Common myeloid progenitor, CD34-positive (primary cell): ENCODE results near the gene ANKRD44.

Experiments used
- CTCF ChIA-PET: fragments of 350-600 bp; sonication (Branson Sonifier 250); formaldehyde crosslinking; loops from one replicate; lab custom pipeline; 2021; ENCODE audit warnings: antibody characterized with exemption; lab: Charles Lee
- POLR2A ChIA-PET: fragments of 350-600 bp; sonication (Branson Sonifier 250); formaldehyde crosslinking; loops from one replicate; lab custom pipeline; 2021; ENCODE audit warnings: antibody characterized with exemption; lab: Charles Lee
- DNase-seq, 3 donors: peaks; one replicate each; pipeline versions ENCODE4 v3.0.0 to v3.0.0-alpha.2; 2013
- H3K27ac ChIP-seq, 2 experiments: 1 replicate in 1 of 2; 2 replicates in 1 of 2; pipeline ENCODE4 v1.7.0; 2013; ENCODE audit warnings: inconsistent platforms in 2 of 2, low read length in 2 of 2, mild to moderate bottlenecking in 2 of 2, low read depth in 1 of 2, moderate library complexity in 1 of 2; ENCODE audit not compliant: severe bottlenecking in 2 of 2, insufficient read depth in 1 of 2, poor library complexity in 1 of 2
- H3K27me3 ChIP-seq, 5 experiments: replicated peaks in 2 of 5; 1 replicate in 3 of 5; 2 replicates in 2 of 5; pipeline versions ENCODE4 v1.6.1 to v1.7.0; 2013; ENCODE audit warnings: low read length in 4 of 5, mild to moderate bottlenecking in 2 of 5, moderate library complexity in 2 of 5, inconsistent platforms in 1 of 5; ENCODE audit not compliant: insufficient read depth in 5 of 5, control insufficient read depth in 4 of 5
- H3K36me3 ChIP-seq, 4 experiments: 1 replicate in 2 of 4; 2 replicates in 2 of 4; pipeline versions ENCODE4 v1.6.1 to v1.7.0; 2013; ENCODE audit warnings: low read length in 3 of 4, control low read depth in 1 of 4, mild to moderate bottlenecking in 1 of 4; ENCODE audit not compliant: control insufficient read depth in 4 of 4, insufficient read depth in 4 of 4
- H3K4me1 ChIP-seq, 4 experiments: 1 replicate in 3 of 4; 2 replicates in 1 of 4; pipeline versions ENCODE4 v1.6.1 to v1.7.1; 2013; ENCODE audit warnings: low read length in 3 of 4, mild to moderate bottlenecking in 3 of 4, control low read depth in 1 of 4, inconsistent platforms in 1 of 4, moderate library complexity in 1 of 4; ENCODE audit not compliant: control insufficient read depth in 4 of 4, insufficient read depth in 4 of 4; ENCODE audit errors: control extremely low read depth in 1 of 4
- H3K4me3 ChIP-seq, 7 experiments: 1 replicate in 4 of 7; 2 replicates in 3 of 7; pipeline versions ENCODE4 v1.5.1 to v1.7.0; 2013; ENCODE audit warnings: mild to moderate bottlenecking in 7 of 7, low read length in 6 of 7, moderate library complexity in 6 of 7, inconsistent platforms in 2 of 7, low read depth in 2 of 7, control low read depth in 1 of 7; ENCODE audit not compliant: insufficient read depth in 4 of 7, control insufficient read depth in 1 of 7; ENCODE audit errors: extremely low read depth in 1 of 7
- H3K9me3 ChIP-seq, 5 experiments: 1 replicate in 4 of 5; 2 replicates in 1 of 5; pipeline versions ENCODE4 v1.6.1 to v1.7.1; 2013; ENCODE audit warnings: low read length in 4 of 5, mild to moderate bottlenecking in 2 of 5, inconsistent platforms in 1 of 5, low read depth in 1 of 5, moderate library complexity in 1 of 5; ENCODE audit not compliant: control insufficient read depth in 4 of 5, insufficient read depth in 2 of 5; ENCODE audit errors: control extremely low read depth in 1 of 5
- WGBS: methylation state at CpG from one replicate; pipeline ENCODE4 v1.1.5; 2013; ENCODE audit not compliant: insufficient coverage; 5-methylcytosine and 5-hydroxymethylcytosine counted together

Gene ANKRD44

GRCh38 chr2:197210430-197210829, 100.2 kb downstream of the ANKRD44 start:
- Histone ChIP-seq H3K27ac (peak overlapping the region in 1 of 2 experiments; percentile 62), H3K4me3 (no peak overlapping the region), H3K27me3 (no peaks in the 10 kb centered on the region), H3K9me3 (no peaks in the 10 kb centered on the region), H3K36me3 (no peaks in the 10 kb centered on the region), H3K4me1 (peaks cover 45 to 88% (median 71%) of the 10 kb centered on the region in 4 experiments)
- 63% methylated on average over 2 of the region's 3 CpGs for WGBS
- peak in 1 of 3 donors; percentile 26 for DNase-seq
- ChIA-PET CTCF (interaction anchor here (1.0 to 1.5 kb wide), 2 partner anchors 16 to 27 kb away, joined by 3 read pairs; no protein-coding TSS in a partner anchor), POLR2A (no interaction called here)

DNA sequence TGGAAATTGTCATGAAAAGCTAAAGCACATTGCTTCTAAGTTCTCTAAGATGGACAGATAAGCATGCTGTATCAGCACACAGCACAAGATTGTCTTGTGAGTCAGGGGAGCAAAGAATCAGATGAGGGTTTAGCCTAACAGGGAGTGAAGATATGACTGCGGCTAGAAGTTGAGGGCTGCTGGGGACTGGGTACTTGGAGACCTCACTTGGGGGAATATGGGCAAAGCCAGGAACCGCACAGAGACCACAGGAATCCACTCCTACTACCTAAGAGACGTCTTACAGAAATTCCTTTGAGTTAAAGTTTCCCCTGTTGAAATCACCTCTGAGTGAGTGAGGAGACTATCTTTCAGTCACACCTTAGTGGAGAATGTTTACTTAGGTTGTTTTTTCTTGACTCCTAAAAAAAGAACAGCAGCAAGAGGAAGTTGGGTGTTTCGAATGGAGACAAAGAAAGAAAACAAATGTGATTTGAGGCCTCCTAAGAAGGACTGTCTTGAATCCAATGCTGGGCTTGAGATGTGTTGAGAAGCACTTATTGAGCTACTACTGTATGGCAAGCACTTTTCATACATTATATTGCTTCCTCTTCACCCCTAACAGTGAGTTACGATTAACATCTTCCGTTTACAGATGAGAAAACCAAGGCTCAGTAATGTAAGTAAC, 100.7 kb downstream of the ANKRD44 start:
- CTCF ChIA-PET = interaction anchor here (1.0 to 1.5 kb wide), 3 partner anchors 10 to 27 kb away, joined by 3 to 5 read pairs (median 3); no protein-coding TSS in a partner anchor
- POLR2A ChIA-PET = interaction anchor here (1.1 kb wide), 1 partner anchor 11 kb away, joined by 3 read pairs; no protein-coding TSS in a partner anchor
- peaks cover 45 to 82% (median 70%) of the 10 kb centered on the region in 4 experiments for H3K4me1 ChIP-seq
- H3K36me3 ChIP-seq = no peaks in the 10 kb centered on the region
- H3K4me3 ChIP-seq = no peak overlapping the region
- H3K9me3 ChIP-seq = no peaks in the 10 kb centered on the region
- peak overlapping the region in 1 of 2 experiments; percentile 62 for H3K27ac ChIP-seq
- DNase-seq = peak; percentile 42 to 81 (median 72)
- 0% methylated on average over 1 of the region's 6 CpGs for WGBS
- no peaks in the 10 kb centered on the region for H3K27me3 ChIP-seq

DNA sequence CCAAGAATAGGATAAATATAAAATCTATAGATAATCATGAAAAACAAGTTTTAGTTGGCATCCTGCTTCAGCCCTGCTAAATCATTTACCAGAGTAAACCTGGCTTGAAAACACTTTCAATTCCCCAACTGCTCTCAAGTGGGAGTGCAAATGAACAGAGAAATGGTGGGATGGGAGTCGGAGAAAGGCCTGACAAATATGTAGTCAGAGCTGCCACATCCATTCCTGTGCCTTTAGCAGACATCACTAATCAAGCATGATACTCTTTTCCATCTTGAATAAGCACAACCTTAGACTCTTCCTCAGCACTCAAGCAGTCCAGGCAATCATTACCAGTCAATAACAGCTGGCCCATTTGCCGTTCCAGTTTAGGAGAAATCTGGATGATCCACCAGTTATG, 101.3 kb downstream of the ANKRD44 start:
- Histone ChIP-seq H3K4me3 (no peak overlapping the region), H3K4me1 (peaks cover 45 to 79% (median 70%) of the 10 kb centered on the region in 4 experiments), H3K36me3 (peaks cover 0 to 2% (median 0%) of the 10 kb centered on the region in 4 experiments), H3K27me3 (no peaks in the 10 kb centered on the region), H3K9me3 (no peaks in the 10 kb centered on the region), H3K27ac (peak overlapping the region in 1 of 2 experiments; percentile 62)
- ChIA-PET POLR2A (interaction anchor here (1.1 kb wide), 1 partner anchor 11 kb away, joined by 3 read pairs; no protein-coding TSS in a partner anchor), CTCF (interaction anchor here (1.2 to 2.8 kb wide), 3 partner anchors 11 to 15 kb away, joined by 3 to 8 read pairs (median 5); no protein-coding TSS in a partner anchor)
- 88% methylated on average over 1 of the region's 2 CpGs for WGBS
- no peak for DNase-seq

- Histone ChIP-seq H3K36me3 (peaks cover 0 to 2% (median under 1%) of the 10 kb centered on the region in 4 experiments), H3K4me3 (no peak overlapping the region), H3K4me1 (peaks cover 45 to 77% (median 69%) of the 10 kb centered on the region in 4 experiments), H3K27ac (no peak overlapping the region), H3K9me3 (no peaks in the 10 kb centered on the region), H3K27me3 (no peaks in the 10 kb centered on the region)
- 0% methylated on average over 1 of the region's 3 CpGs for WGBS
- ChIA-PET POLR2A (interaction anchor here (1.1 kb wide), 1 partner anchor 10 kb away, joined by 3 read pairs; no protein-coding TSS in a partner anchor), CTCF (interaction anchor here (1.1 to 2.8 kb wide), 5 partner anchors 10 to 46 kb away, joined by 3 to 8 read pairs (median 4); no protein-coding TSS in a partner anchor)
- DNase-seq = peak in 1 of 3 donors; percentile 32
Measured at GRCh38 chr2:197208841-197209240, 101.7 kb downstream of the ANKRD44 start.

- no peak overlapping the region for H3K27ac ChIP-seq
- no peaks in the 10 kb centered on the region for H3K27me3 ChIP-seq
- peaks cover 39 to 70% (median 61%) of the 10 kb centered on the region in 4 experiments for H3K4me1 ChIP-seq
- POLR2A ChIA-PET = no interaction called here
- peaks cover 0 to 5% (median 1%) of the 10 kb centered on the region in 4 experiments for H3K36me3 ChIP-seq
- no peak for DNase-seq
- no peaks in the 10 kb centered on the region for H3K9me3 ChIP-seq
- no peak overlapping the region for H3K4me3 ChIP-seq
- WGBS = 80% methylated on average over 5 of the region's 6 CpGs
- CTCF ChIA-PET = interaction anchor here (0.9 to 2.8 kb wide), 5 partner anchors 9 to 106 kb away, joined by 3 to 8 read pairs (median 4); no protein-coding TSS in a partner anchor
Measured at GRCh38 chr2:197208024-197208423, 102.6 kb downstream of the ANKRD44 start.

- WGBS = 100% methylated on average over 1 of the region's 3 CpGs
- Histone ChIP-seq H3K27ac (no peak overlapping the region), H3K4me3 (no peak overlapping the region), H3K9me3 (no peaks in the 10 kb centered on the region), H3K4me1 (peaks cover 36 to 66% (median 57%) of the 10 kb centered on the region in 4 experiments), H3K27me3 (no peaks in the 10 kb centered on the region), H3K36me3 (peaks cover 0 to 5% (median 1%) of the 10 kb centered on the region in 4 experiments)
- ChIA-PET POLR2A (no interaction called here), CTCF (interaction anchor here (0.9 to 2.8 kb wide), 5 partner anchors 9 to 106 kb away, joined by 3 to 8 read pairs (median 4); no protein-coding TSS in a partner anchor)
- peak in 1 of 3 donors; percentile 33 for DNase-seq
Measured at GRCh38 chr2:197207598-197207997, 103.0 kb downstream of the ANKRD44 start.
